Stimulated activated CD8-positive, alpha-beta memory T cell treated with anti-CD3 and anti-CD28 coated beads, Interleukin-7, amount 100 ng/mL, for 24 hours (primary cell): ENCODE data around the gene ZRANB3.

ENCODE experiments used
- DNase-seq: peaks from one replicate; pipeline ENCODE4 v3.0.0-alpha.2; 2020; ENCODE audit warnings: low read depth

Gene ZRANB3

DNA sequence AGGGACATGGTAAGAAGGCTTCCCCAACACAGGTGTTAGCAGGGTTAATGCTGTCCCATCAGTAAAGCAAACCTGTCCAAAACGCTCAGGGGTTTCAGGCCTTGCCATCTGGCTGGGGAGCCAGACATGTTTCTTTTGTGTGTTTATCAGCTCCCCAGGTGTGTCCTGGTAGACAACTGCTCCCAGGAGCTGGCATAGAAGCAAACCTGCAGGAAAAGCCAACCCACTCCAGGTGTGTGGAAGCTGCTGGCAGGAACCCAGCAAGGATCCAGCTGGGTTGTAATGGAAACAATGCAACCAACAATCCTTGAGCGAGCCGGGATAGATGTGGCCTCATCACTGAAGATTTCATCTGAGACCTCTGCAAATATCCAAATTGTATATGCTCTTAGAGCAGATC lies 355.8 kb downstream of the ZRANB3 start:
- DNase-seq = no peak

DNA sequence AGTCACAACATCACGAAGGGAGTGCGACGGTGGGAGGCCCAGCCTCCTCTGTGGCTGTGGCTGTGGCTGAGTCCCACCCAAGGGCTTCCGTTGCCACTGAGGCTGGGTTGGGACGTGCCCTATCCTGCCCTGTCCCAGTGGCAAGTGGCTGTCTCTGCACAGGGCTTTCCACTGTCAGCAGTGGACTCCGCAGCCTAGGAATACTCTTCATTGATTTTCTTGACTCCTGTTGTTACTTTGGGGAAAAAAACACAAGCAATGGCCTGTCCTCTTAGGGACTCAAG lies 356.3 kb downstream of the ZRANB3 start:
- DNase-seq = no peak

DNA sequence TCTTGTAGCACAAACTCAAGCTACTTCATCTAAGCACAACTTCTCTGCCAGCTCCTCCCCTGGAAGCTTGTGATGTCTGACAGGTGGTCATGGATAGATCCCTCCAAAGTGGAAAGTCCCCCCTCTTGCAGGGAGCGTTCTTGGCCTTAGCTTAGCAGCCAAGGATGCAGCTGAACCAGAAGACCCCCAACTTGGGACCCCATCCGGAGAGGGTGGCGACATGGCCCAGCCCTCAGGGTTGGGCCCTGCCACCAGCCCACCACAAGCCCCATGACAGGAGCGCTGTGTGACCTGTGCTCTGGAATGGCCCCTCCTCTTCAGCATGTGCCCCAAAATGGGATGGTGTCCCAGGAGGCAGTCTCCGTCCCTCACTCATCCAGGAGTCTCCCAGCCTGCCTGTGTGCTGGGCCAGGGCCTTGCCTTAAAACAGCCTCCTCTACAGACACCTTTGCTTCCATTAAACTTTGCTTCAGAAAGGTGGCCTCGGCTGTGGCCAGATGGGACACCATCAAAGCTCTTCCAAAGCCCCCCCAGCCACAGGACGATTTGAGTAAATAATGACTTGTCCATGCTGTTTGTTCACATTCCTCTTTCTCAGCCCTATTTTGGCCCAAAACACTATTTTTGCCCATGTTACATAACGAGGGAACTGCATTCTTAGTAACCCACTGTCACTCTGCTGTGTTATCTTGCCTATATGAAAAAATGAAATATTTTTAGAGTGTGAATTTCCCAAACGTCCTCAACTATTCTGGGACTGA lies 356.8 kb downstream of the ZRANB3 start:
- no peak for DNase-seq

DNA sequence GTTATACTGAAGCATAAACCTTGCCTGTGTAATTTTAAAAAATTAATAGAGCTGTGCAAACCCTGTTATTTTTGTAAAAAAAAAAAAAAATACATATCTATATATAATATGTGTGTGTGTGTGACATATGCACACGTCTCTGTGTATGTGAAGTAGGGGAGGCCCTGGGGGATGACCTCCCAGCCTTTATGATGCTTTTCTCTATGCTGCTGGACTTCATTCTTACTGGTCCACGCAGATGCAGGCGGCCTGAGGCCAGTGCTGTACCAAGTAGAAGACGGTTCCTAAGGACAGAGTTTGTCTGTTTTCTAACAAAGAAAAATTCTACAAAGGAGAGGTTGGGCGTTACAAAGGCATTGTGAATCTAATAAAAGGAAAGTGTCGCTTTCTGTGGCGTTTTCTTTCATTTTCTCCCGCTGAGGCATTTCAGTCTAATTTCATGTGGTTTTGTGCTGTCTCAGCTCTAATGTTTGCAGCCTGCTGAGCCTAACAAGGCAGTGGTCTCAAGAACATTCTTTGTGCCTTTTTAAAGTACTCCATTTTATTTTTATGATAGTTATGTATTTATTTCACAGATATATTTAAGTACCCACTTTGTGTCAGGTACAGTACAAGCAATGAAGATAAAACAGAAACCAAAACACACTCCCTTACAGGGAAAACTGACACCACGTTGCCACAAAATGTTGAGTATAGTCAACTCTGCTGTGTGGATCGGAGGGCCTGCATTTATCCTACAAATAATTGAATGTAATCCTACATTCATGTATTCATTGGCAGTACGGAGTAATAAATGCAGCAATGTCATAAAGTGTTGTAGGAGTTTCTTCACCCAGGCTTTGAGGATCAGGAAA lies 360.9 kb downstream of the ZRANB3 start:
- DNase-seq = no peak

DNA sequence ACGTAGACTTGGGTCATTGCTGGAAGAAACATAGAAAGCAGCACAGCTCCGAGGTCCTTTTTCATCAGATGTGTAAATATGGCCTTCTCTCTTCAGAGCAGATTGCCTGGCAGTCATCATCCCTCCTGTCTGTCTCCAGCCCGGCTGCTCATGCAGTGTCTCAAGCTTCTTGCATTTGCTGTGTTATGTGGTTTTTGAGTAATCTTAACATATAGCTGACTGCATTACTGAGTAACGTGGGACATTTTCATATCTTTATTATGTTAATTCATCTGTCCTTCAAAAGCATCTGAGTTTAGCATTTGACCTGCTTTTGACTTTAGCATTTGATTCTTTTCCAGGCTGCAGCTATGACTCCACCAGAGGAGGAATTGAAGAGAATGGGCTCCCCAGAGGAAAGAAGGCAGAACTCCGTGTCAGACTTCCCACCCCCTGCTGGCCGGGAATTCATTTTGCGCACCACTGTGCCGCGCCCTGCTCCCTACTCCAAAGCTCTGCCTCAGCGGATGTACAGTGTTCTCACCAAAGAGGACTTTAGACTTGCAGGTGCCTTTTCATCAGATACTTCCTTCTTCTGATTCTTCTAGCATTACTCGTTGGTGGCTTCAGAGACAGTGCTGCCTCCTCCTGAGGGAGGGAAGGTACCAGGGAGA lies 362.7 kb downstream of the ZRANB3 start:
- DNase-seq = no peak

DNA sequence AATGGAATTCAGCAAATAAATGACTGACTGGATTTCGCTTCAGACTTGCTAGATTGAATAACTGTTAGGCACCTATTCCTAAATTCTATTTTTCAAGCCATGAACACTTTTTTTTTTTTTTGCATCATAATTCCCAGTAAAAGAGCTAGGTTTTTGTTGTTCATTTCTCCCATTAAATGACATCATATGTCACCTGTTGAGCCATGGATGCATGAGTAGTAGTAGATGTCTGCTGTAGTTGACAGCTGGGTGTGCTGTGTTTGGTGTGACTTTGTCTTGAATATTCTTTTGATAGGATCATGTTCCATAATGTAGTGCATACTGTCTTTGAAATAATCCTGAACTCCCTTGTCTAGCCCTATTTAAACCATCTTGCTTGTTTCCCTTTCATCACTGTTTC lies 363.7 kb downstream of the ZRANB3 start:
- no peak for DNase-seq

DNA sequence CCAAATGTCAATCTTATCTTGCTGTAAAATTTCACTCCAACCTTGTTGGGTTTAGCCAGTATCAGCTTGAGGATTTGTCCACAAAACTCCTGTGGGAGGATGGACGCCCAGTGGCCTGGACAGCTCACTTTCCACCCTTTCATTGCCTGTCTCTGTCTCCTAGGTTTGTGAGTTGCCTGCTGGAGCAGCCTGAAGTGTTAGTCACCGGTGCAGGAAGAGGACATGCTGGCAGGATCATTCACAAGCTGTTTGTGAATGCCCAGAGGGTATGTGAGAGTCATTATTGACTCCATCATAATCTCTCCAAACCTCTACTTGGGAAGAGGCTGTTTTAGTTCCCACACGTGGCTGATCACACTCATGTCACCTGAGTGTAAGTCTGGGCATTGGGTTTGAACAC lies 366.6 kb downstream of the ZRANB3 start:
- DNase-seq = no peak

DNA sequence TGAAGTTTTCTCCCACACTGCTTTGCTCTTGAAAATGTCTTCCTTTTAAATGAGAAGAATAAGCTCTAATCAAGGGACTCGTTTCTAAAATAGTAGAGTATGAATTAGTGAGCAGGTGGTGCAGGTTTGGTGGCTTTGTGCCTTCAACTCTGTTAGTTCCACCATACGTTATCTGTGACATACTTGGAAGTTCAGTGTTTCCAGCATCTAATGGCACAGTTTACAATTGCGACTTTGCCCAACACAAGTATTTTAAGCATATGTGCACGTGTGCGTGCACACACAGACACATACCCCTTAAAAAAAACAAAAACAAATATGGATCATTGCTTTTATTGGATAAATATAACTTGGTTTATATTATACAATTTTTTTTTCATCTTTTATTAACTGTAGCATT lies 367.1 kb downstream of the ZRANB3 start:
- no peak for DNase-seq

DNA sequence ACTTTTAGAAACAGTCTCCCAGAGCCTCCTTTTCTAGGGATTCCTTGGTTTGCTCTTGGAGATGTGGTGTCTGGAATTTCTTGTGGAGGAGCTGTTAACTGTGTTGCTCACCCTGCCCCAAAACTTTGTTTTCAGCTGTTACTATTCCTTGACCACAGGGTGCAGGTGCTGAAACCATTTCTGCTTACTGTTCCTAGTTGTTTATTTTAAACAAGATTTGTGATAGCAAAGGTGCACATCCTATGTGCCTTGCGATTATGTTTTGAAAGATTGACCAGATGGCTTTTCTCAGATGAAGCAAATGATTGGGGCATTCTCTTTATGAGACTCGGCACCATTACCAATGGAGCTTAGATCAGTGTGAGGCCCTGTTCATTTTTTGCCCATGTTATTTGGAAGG lies 367.7 kb downstream of the ZRANB3 start:
- no peak for DNase-seq

DNA sequence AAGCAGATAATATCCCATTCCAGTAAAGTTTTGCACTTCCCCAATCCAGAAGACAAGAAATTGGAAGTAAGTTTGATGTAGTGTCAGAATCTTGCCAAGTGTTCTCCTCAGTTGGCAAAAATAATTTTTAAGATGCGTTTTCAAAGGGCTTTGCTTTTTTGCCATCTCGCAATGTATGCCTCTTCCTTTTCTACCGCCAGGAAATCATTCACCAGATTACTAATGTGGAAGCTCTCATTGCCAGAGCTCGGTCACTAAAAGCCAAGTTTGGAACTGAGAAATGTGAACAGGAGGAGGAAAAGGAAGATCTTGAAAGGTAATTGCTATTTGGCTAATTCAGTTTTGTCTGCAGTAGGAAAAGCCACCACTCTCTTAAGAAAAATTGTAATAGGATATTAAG lies 368.2 kb downstream of the ZRANB3 start:
- DNase-seq = no peak

DNA sequence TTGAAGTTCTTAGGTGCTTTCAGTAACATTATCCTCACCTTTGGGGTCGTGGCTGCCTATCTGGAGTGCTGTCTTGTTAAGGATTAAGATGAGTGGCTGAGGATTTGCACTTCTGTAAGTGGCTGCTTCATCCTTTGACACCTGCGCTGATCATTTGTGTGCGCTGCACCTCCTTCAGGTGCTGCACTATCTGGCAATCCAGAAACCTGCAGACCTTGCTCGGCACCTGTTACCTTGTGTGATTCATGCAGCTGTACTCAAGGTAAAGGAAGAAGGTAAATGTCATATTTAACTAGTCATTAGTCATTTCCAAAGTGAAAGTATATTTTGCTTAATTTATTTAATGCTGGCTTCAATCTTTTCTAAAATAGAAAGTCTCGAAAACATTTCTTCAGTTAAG lies 368.6 kb downstream of the ZRANB3 start:
- DNase-seq = no peak

DNA sequence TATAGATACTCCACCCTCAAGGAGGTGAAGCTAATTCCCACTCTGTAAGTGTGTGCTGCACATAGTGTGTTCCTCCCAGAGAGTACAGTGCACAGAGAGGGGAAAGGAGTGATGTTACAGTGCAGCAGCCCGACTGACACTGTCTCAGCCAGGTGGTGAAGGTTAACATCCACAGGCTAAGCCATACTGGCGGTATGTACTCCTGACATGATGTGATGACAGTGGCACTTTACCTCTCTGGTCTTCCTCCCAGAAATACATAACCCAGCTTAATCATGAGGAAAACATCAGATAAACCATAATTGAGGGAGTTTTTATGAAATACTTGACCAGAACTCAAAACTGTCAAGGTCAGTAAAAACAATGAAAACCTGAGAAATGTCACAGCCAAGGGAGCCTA lies 371.8 kb downstream of the ZRANB3 start:
- no peak for DNase-seq

DNA sequence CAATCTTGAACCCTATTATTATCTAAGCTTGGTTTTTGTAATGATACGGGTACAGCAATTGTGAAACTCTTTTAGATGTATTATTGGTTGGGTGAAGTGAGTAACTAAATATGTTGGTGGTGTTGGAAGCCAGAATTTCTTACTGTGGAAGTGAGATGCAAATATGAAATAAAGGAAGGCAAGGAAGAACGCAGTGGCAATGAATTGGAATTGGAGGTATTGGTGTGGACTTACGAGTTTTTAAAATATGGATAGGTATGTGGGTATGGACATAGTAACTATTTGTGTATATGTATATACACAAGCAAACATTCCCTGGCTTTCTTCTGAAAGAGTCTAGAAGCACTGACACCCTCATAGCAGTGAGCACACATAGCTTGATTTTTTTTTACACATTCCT lies 373.2 kb downstream of the ZRANB3 start:
- DNase-seq = no peak

DNA sequence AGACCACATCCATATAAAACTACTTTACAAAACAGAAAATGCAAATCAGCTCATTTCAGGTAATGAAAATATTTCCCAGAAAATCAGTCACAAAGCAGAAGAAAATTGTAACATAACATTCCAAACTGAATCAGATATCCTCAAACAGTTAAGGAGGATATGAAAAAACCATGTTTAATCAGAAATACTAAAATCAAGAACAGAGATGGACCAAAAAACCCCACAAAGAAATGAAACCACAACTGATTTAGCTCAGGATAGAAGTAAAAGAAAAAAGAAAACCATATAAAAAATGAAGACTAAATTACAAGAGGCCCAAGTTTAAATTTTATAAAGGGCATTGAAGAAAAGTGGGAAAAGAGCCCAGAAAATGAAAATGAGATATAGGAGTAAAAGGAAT lies 376.1 kb downstream of the ZRANB3 start:
- DNase-seq = no peak

DNA sequence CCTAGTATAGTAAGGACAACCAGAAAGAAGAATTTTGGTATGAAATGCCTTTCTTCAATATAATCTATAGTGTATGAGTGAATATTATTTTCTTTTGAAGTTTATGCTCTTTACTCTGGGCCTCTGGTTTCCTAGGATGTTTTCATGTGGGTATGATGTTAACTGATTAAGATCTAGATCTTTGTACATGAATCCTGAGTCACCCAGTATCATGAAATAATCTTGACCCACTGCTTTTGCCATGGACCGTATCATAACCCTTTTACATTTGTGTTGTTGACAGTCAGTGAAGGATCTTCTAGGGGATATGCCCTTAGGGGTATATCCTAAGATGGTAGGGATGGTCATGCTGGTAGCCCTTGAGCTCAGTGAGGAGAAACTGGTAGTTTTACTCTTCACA lies 378.7 kb downstream of the ZRANB3 start:
- no peak for DNase-seq

DNA sequence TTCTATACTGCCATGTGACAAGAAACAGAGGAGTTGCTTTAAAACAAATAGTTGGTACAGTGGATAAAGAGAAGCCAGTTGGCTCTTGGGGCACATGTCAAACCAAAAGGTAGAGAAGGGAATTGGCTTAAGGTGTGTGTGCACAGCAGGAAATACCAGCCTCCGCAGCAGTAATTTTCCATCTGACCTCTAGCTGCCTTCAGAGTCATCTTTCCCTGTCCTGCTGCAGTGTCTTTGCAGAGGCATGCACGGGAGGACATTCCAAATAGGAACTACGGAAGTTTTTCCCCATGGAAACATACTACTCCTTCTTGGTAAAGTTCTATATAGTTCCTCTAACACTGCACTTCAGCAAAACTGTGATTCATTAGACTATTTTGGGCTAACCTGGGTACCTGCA lies 379.4 kb downstream of the ZRANB3 start:
- DNase-seq = no peak

DNA sequence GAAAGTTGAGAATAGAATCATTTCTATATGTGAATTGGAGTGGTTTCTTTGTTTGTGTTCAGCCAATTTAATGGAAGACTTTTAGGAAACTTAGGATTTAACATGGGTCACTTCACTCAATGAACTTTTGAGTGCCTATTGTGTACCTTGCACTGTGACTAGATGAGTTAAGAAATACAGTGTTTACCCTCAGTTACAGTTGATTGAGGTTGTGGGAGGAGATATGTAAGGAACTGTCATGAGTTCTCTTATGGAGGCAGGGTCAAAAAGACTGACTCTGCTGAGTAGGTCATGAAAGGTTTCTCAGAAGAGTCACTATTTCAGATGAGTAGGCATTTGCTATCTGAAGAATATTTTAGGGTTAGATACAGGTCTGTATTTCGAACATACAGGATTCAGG lies 380.3 kb downstream of the ZRANB3 start:
- no peak for DNase-seq

DNA sequence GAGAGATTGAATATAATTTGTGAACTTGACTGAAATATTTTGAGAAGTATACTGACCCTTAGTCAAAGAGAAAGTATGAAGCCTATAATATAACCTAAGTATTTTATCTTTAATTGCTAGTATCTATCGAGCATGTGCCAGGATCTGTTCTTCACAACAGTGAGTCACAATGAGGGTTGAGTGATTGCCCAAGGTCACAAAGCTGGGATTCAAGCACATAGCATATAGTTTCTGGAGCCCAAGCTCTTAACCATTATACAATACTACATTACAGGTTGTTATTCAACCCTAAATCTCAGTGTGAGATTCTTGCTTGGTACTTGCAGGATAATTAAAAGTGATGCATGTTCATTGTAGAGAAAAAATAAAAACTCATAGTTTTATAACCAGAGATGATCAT lies 381.8 kb downstream of the ZRANB3 start:
- DNase-seq = no peak

DNA sequence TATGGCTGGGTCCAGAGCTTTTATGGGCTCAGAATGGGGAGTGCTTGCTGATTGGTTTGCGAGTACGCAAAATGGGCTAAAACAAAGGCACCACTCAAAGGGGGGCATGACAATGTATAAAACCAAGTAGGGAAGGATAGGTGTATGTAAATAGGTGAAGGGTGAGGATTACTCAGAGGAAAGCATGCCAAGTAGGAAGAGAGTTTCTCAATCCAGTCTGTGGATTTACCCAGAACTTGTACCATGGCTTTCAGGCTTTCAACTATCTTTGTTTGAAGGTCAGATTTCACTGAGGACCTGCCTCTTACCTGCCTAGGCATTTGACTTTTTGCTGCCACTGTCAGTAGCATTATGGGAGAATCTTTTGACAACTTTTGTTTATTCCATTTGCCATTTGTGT lies 386.7 kb downstream of the ZRANB3 start:
- no peak for DNase-seq

DNA sequence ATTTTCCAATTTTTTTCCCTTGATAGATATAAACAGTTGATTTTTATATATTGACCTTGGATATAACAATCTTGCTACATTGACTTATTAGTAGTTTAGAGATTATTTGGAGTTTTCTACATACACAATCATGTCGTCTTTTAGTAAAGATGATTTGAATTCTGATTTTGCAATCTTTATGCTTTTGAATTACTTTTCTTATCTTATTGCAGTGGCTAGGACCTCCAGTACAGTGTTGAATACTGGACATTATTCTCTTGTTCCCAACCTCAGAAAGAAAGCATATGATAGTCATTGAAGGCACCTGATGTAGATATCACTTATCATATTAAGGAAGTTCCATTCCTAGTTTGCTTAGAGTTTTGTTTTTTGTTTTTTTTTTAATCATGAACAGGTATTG lies 388.7 kb downstream of the ZRANB3 start:
- no peak for DNase-seq

DNA sequence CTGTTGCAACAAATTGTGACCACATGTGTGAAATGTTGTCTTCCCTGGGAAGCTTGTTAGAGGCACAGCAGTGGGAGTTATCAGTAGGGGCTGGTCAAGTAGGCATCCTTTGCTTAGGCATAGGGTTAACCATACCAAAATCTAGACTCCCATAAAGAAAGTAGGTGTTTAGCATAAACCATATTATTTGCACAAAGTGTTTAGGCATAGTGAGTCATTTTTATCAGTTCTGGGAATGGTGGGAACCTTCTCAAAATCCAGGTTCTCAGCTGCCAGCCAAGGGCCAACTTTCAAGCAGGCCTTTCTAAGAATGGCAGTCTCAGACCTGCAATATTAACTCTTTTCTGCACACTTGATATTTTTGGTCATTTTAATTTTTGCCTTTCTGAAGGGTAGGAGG lies 390.4 kb downstream of the ZRANB3 start:
- DNase-seq = no peak

DNA sequence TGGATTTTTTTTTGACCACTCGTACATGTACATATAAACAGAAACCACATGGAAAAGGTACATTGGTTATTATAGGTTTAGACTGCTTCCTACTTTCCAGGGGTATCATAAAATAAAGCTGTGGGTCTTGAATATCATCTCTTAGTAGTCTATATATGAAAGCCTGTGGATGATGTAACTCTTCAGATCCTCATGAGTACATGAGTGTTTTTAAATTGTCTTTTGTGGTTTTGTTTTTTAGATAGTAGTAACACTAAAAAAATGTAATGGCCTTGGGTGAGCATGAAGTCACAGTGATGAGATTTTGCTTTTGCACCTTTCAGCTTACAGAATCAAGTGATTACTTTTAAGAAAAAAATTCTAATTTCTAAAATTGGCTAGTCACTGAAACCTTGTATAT lies 398.7 kb downstream of the ZRANB3 start:
- DNase-seq = no peak

DNA sequence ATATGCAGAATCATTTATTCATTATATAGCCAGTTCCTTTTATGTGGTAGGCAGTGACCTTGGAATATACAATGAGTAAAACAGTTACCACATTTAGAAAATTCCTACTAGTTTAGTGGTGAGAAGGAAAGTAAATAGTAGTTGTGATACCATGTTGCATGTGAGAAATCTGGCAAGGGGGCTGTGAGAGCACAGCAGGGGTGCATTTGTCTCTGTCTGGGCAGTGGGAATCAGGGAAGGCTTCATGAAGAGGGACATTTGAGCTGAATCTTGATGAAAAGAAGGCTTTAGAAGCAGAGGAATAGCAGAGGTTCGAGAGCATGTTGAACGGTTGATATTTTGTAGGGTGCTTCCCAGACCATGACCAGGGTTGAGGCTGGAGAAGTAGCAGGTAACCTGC lies 400.3 kb downstream of the ZRANB3 start:
- DNase-seq = no peak
